HG03565 (cell line): ENCODE measurements around the gene RPS24.

Experiments used
- ATAC-seq: cut with Tn5 transposase; IDR thresholded peaks from one replicate; pipeline ENCODE4 v1.9.1; 2021; ENCODE audit warnings: mild to moderate bottlenecking, moderate library complexity; ENCODE audit not compliant: unreplicated experiment

The RPS24 gene

DNA sequence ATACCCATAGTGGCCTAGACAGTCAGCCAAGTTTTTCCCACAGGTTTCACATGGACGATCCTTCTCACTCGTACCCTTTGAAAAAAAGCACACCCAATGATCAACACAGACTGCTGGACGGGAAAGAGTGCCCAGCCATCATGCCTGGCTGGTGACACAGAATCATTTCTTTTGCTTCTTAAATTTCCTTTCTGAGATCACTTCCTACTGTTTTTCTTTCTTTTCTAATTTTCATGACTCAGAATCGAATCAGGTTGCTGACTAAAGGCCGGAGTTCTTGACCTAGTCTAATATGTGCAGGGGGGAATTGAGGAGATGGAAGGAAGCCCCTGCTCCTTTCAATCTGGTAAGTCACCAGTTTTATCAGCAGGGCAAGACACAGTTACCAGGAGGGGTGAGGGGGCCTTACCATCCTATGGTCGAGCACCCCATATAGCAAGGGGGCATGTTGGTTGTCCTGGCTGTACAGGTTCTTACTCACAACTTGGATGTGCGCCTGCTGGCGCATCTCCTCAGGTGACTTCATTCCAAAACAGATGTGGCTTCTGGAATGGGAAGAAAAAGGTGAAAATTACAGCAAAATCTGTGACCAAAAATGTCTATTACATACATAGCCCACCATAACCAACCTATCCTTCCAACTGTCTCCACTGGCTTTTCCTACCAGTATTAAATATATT lies 7.8 kb upstream of the RPS24 start:
- ATAC-seq: no peak

GRCh38 chr10:78028438-78029268 lies 5.0 kb upstream of the RPS24 start:
- ATAC-seq: no peak

GRCh38 chr10:78029269-78030226 lies 4.1 kb upstream of the RPS24 start, which contains the start of gene POLR3A:
Gene POLR3A (minus strand): TSS chr10:78029515. CDS start chr10:78029407, 108 bp downstream.
- ATAC-seq: peak; percentile 42

- ATAC-seq: no peak
Measured at GRCh38 chr10:78033387-78033636, 351 bp upstream of the RPS24 start.

- ATAC-seq: no peak
Measured at GRCh38 chr10:78035025-78035424, 1.4 kb downstream of the RPS24 start.

DNA sequence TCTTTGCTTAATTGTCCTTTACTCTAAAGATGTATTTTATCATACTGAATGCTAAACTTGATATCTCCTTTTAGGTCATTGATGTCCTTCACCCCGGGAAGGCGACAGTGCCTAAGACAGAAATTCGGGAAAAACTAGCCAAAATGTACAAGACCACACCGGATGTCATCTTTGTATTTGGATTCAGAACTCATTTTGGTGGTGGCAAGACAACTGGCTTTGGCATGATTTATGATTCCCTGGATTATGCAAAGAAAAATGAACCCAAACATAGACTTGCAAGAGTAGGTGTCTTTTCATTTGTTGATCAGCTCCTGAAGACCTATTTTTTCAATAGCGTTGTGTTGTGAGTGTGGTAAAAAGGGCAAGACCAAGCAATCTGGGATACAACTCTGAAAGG lies 1.8 kb downstream of the RPS24 start:
- no peak for ATAC-seq

GRCh38 chr10:78035933-78036583 lies 2.4 kb downstream of the RPS24 start:
- ATAC-seq: no peak

- no peak for ATAC-seq
Measured at GRCh38 chr10:78038105-78038504, 4.4 kb downstream of the RPS24 start.

DNA sequence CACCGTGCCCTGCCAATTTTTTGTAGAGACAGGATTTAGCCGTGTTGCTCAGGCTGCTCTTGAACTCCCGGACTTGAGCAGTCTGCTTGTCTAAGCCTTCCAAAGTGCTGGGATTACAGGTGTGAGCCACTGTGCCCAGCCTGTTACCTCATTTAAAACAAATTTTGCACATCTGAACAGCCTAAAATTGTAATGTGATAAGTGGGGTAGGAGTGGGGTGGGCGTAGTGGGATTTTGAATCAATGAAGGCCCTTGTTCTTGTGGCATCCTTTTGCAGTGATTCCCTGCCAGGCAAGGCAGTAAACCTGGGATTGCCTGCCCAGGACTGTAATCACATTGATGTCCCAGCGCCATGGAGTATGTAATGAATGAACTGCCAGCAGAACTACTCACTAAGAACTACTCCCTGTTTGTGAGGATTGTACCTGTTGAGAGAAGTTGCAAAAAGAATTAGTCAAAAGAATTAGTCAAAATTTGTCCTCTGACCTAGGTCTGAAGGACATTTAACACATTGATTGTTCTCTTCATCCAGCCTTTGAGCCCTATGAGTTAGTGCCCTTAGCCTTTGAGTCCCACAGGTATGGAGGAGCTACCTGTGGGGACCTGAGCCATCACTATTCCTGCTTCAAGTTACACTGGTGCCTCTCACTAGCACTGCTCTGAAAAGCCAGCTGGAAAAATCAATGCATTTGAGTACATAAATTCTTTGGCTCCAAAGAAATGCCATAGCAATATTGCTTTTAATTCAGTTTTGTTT lies 5.3 kb downstream of the RPS24 start:
- ATAC-seq: no peak

DNA sequence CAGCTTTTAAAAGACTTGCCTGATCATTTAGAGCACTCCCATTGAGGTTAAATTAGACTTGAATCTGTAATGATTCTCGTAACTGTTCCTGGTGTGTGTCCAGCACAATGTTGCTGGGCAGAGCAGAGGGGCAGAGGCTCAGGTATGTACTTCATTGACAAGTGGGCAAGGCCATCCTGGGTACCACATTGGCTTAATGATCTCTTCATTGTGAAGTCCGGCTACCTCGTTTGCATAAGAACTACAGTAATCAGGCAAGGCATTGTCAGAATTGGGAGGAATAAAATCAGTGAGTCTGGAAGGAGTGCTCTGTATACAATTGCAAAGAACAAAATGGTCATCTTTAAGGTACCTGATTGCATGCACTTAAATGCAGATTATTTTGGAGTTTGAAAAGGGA lies 6.1 kb downstream of the RPS24 start:
- ATAC-seq: no peak

DNA sequence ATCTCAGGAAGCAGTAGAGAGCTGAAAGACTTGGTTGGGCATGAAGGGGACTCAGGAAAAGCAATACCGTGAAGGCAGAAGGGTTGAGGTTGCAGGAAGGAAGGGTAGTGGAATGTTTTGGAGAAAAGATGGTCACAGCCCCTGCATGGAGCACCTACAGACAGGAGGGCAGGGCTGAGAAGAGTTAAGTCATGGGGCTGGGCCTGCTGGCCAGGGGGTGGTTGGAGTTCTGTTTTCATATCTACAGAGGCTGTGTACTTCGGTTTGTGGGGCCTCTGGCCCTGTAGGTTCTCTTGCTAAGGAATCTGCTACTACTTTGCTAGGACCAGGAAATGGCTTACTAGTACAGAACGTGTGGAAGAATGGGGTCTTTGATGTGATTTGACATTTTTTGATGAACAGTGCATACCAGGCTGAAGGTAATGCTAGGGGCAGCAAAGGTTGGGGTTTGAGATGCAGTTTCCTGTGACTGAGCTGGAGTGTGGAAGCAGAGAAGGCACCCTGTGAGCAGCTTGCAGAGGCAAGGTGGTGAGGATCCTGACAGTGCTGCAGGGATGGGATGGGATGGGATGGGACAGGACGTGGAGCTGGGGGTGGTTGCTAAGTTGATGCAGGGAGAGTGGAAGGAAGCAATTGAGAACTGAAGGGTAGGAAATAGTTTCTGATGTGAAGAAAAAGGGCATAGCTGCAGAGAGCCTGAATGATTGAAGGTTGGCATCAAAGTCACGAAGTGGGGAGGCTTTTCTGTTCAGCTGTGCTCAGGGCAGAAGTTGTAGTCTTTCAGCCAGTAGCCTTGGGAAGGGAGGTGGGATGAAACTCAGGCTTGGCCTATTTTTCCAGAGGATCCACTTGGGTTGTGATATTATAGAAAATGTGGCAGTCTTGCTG lies 7.8 kb downstream of the RPS24 start:
- no peak for ATAC-seq

DNA sequence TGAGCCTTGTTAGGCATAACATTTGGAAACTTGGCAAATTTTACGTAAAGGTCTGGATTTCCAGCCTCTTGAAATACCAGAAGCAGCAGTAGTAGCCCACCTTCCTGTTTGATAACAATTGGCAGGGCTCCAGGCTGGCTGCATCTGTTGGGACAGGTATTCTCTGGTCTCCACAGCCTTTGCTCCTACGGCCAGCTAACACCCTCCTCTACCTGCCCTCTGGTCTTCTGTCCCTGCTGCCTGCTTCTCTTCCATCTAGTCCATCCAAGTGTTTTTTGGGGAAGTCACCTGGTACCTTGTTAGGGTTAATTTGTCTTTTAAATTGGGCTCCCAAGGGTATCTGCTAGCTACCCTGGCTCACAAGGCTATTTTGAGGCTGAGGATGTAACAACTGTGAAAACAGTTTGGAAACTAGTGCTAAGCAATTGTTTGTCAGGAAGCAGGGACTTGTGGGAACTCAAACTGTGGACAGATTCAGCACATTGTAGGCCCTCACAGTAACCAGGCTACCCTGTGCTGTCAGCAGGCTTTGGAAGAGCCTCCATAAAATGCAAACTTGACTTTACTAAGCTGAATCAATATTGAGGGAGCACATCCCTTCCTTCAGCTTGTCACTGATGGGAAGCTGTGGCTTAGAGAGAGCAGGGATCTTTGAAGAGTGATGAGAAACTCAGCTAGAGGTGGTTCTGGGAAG lies 8.5 kb downstream of the RPS24 start:
- ATAC-seq: no peak

GRCh38 chr10:78042752-78043104 lies 9.1 kb downstream of the RPS24 start:
- no peak for ATAC-seq

DNA sequence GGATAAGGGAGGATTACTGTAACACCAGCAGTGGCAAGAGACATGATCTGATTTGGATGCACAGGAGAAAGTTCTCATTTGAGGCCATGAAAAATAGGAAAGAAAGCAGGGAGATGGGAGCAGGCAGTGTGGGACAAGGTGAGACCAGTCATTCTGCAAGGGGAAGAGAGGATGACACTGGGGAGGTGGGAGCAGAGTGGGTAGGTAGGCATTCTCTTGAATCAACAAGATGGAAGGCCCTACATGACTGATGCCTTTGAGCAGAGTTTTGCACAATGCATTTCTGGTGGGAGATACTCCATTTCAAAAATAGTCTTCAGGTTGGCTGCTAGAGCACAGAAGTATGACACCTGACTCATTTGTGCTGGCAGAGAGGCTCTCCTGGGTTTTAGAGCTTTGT lies 10.5 kb downstream of the RPS24 start:
- ATAC-seq: no peak

GRCh38 chr10:78044699-78045098 lies 11.0 kb downstream of the RPS24 start:
- ATAC-seq: no peak

DNA sequence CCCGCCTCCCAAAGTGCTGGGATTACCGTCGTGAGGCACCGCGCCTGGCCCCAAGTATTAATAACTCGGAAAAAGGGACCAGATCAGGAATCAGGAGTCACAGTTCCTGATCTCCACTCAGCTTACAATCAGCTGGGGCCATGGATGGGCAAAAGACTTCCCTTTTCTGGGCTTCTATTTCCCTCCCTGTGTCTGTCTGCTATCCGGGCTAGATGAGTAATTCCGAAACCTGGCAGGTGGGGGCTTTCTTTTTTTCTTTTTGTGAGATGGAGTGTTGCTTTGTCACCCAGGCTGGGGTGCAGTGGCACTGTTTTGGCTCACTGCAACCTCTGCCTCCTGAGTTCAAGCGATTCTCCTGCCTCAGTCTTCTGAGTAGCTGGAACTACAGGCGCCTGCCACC lies 11.6 kb downstream of the RPS24 start:
- peak; percentile 47 for ATAC-seq

GRCh38 chr10:78045856-78046255 lies 12.2 kb downstream of the RPS24 start:
- ATAC-seq: no peak

DNA sequence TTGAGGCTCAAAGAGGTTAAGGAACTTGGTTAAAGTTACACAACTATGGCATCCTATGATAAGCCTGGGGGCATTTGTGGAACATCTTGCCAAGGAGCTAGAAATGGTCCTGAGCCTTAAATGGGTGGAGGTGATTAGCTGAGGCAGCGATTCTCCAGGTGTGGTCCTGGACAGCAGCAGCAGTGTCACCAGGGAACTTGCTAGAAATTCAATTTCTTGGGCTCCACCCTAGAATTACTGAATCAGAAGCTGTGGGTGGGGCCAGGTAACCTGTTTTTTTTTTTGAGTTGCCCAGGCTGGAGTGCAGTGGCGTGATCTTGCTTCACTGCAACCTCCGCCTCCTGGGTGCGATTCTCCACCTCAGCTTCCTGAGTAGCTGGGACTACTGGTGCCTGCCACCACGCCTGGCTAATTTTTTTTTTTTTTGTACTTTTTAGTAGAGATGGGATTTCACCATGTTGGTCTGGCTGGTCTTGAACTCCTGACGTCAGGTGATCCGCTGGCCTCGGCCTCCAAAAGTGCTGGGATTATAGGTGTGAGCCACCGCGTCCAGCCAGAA lies 13.1 kb downstream of the RPS24 start:
- ATAC-seq: no peak
